Psoas muscle (tissue), 8 donors: ENCODE results near the gene DUSP18. TPM values are rescaled to one million over a fixed set of nuclear protein-coding genes. Genes with fewer than 3 reads are reported as not detected.

ENCODE experiments used
- ATAC-seq, 4 donors: fragments of 200-7000 bp; cut with Tn5 transposase; one replicate each; pipeline ENCODE4 v1.9.1; 2020; ENCODE audit warnings: moderate library complexity in 3 of 4, mild to moderate bottlenecking in 2 of 4
- DNase-seq, 2 donors: peaks; one replicate each; pipeline ENCODE4 v3.0.0-alpha.2; 2020
- H3K27ac ChIP-seq: fragments of 200-600 bp; one replicate; pipeline ENCODE4 v1.8.0; 2022
- H3K27me3 ChIP-seq, 3 donors: fragments of 200-600 bp in 1 of 3; one replicate each; pipeline versions ENCODE4 v1.6.1 to v1.8.0; 2013 to 2022; ENCODE audit warnings: low read length in 2 of 3, mild to moderate bottlenecking in 2 of 3, moderate library complexity in 1 of 3; ENCODE audit not compliant: insufficient read depth in 3 of 3
- H3K36me3 ChIP-seq, 2 donors: fragments of 200-600 bp in 1 of 2; one replicate each; pipeline versions ENCODE4 v1.6.1 to v1.8.0; 2013 to 2022; ENCODE audit warnings: low read depth in 1 of 2, mild to moderate bottlenecking in 1 of 2, moderate library complexity in 1 of 2; ENCODE audit not compliant: insufficient read depth in 1 of 2
- H3K4me1 ChIP-seq: fragments of 200-600 bp; one replicate; pipeline ENCODE4 v1.8.0; 2022
- H3K4me3 ChIP-seq: fragments of 200-600 bp; one replicate; pipeline ENCODE4 v1.8.0; 2022; ENCODE audit warnings: mild to moderate bottlenecking
- H3K9me3 ChIP-seq: fragments of 200-600 bp; one replicate; pipeline ENCODE4 v1.8.0; 2022
- CTCF ChIP-seq: fragments of 200-600 bp; IDR thresholded peaks from one replicate; pipeline ENCODE4 v1.8.0; 2022; ENCODE audit warnings: antibody characterized with exemption
- WGBS, 3 donors: extraction: QIAGEN DNeasy Blood & Tissue Kit; methylation state at CpG; one replicate each; pipeline versions ENCODE4 v1.1.6 to v1.1.7; 2013; 5-methylcytosine and 5-hydroxymethylcytosine counted together
- intact Hi-C, 2 donors: fragments of 100-400 bp; cut with DNase I; formaldehyde crosslinking; loops; one replicate each; pipeline versions ENCODE4 v1.11.0 to v1.14.2; 2022
- polyA plus RNA-seq, 3 donors: library from polyadenylated mRNA; stranded (reverse); fragments of 200-250 nt; gene quantifications; one replicate each; pipeline ENCODE4 v1.2.3, GENCODE V29; 2013
- total RNA-seq, 4 donors: library from RNA; stranded (reverse); fragmentation: NEBNext Ultra II Directional in 2 of 4; extraction: Animal tissue kit (Norgen Biotek cat#: 25700) in 2 of 4; gene quantifications; one replicate each; pipeline versions ENCODE4 v1.2.1 to v1.2.4, GENCODE V29; 2021 to 2023
- donor health status: healthy with polysubstance abuse.
- donor health status: DM: no; HTN: no; CAD: no; lungs with moderate emphysema.
- donor health status: Bipolar disorder and iron deficiency.
- donor health status: healthy.
- donor health status: DM: yes; HTN: yes; CAD: no.
- donor health status: DM: no; HTN: no; CAD: no.
- donor health status: DM: no; HTN: no; CAD: no.
- donor health status: DM: yes; HTN: yes; CAD: no.

DUSP18 gene
- total and polyA plus RNA-seq, 7 donors, result 0.65 to 3.8 (median 1.3) TPM

- WGBS, 3 donors, result 27 to 58% (median 35%) methylated on average over 11 of the region's 11 CpGs
- intact Hi-C loops, result no loop called here
These were observed 38.3 kb upstream of the DUSP18 start for GRCh38 chr22:30705710-30706651.

GRCh38 chr22:30704978-30705377 lies 37.3 kb upstream of the DUSP18 start:
- TF ChIP-seq CTCF, result no peak
- DNase-seq (no peak), ATAC-seq (no peak)
- intact Hi-C loops, result no loop called here
- 95 to 99% (median 98%) methylated on average over 5 of the region's 5 CpGs for WGBS, 3 donors
- H3K27me3 ChIP-seq, result no peaks in the 10 kb centered on the region
- peaks cover 14% of the 10 kb centered on the region for H3K4me1 ChIP-seq
- no peak overlapping the region for H3K4me3 ChIP-seq
- H3K27ac ChIP-seq, result no peak overlapping the region
- no peaks in the 10 kb centered on the region for H3K9me3 ChIP-seq
- H3K36me3 ChIP-seq, result no peaks in the 10 kb centered on the region

More at GRCh38 chr22:30705710-30706651, 38.3 kb upstream of the DUSP18 start:
- no peaks in the 10 kb centered on the region for H3K36me3 ChIP-seq
- no peaks in the 10 kb centered on the region for H3K27me3 ChIP-seq
- DNase-seq (peak in 1 of 2 donors; percentile 18), ATAC-seq (peak; percentile 83 to 94 (median 90))
- no peak for TF ChIP-seq CTCF
- H3K4me1 ChIP-seq, result peaks cover 14% of the 10 kb centered on the region
- peak overlapping the region; percentile 63 for H3K27ac ChIP-seq
- H3K9me3 ChIP-seq, result no peaks in the 10 kb centered on the region
- H3K4me3 ChIP-seq, result no peak overlapping the region

GRCh38 chr22:30702856-30703255 lies 35.2 kb upstream of the DUSP18 start:
- intact Hi-C loops, result no loop called here
- H3K4me3 ChIP-seq, result no peak overlapping the region
- no peak for DNase-seq

GRCh38 chr22:30701872-30702271 lies 34.2 kb upstream of the DUSP18 start:
- no peak for TF ChIP-seq CTCF
- DNase-seq (no peak), ATAC-seq (peak in 3 of 4 donors; percentile 41 to 52 (median 49))
- H3K36me3 ChIP-seq, result no peaks in the 10 kb centered on the region
- H3K27me3 ChIP-seq, result no peaks in the 10 kb centered on the region
- peaks cover 13% of the 10 kb centered on the region for H3K4me1 ChIP-seq
- WGBS, 3 donors, result 94 to 100% (median 94%) methylated on average over 1 of the region's 1 CpG
- H3K27ac ChIP-seq, result no peak overlapping the region
- no peak overlapping the region for H3K4me3 ChIP-seq
- no peaks in the 10 kb centered on the region for H3K9me3 ChIP-seq
- intact Hi-C loops, result no loop called here

More at GRCh38 chr22:30702856-30703255, 35.2 kb upstream of the DUSP18 start:
- no peak for TF ChIP-seq CTCF
- no peaks in the 10 kb centered on the region for H3K9me3 ChIP-seq
- H3K27me3 ChIP-seq, result no peaks in the 10 kb centered on the region
- WGBS, 3 donors, result 86 to 95% (median 89%) methylated on average over 1 of the region's 1 CpG
- H3K4me1 ChIP-seq, result peaks cover 14% of the 10 kb centered on the region
- ATAC-seq, result no peak
- no peaks in the 10 kb centered on the region for H3K36me3 ChIP-seq
- no peak overlapping the region for H3K27ac ChIP-seq
